ENCODE measurements around the gene TTC24.

DNA sequence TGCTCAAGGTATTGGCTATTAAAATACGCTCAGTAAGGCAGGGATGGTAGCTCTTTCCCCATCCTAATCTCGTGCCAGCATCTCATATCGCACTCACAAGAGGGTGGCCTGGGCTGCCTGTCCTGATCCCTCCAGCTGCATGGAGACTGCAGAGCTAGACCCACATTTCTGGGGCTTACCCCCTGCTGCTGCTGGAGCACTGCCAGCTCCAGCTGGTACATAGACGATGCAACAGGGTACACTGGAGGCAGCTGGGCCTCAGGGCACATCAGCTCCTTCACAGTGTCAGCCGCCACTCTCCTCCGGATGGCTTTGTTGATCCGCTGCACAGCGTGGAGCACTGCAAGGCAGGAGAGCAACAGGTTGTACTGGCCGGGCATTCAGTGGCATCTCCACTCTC lies 23.2 kb upstream of the TTC24 start:
- TF ChIP-seq POLR2A (IDR thresholded peaks at IDR 0.05) (no peak), CTCF (IDR thresholded peaks at IDR 0.05) (no peak), POLR2AphosphoS5 (IDR thresholded peaks at IDR 0.05) (no peak)
